ENCODE results near the gene IL16.
"Not testable (repeated sequence)": the region's sequence is repeated elsewhere in the genome, so short reads cannot be mapped to it uniquely, and the experiment has no call there.

Gene IL16

DNA sequence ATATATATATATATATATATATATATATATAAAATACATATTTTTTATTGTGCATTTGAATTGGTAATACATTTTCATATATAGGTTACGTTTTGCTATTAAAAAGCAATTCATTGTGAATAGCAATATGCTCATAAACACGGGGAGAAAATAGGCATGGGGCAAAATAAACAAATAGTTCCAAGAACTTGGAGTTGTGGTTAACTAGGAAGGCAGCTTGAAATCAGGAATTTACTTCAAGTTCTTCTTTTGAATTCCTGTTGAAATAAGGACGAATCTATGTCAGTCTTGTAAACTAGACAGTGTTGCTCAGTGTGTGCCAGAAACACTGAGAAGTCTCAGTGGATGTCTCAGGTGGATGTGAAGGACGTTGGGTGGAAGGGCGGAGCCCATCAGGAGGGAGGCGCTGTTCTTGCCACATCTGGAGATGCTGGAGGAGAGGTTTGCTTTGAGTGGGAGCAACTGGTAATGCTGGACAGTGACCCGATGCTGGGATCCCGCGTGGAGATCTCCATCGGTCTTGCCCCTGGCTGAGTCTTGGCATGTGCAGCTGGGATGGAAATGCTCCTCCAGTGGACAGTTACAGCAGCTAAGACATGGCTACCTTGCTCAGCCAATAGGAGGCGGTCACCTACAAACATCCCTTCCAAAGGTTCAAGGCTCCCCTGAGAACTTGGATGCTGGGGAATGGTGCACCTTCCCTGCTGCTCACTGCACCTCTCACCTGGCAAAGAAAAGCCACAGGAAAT lies 2.5 kb downstream of the IL16 start:
- DNase-seq (ENCODE audit: low read depth in 1 of 2, low spot score in 1 of 2): no peak

DNA sequence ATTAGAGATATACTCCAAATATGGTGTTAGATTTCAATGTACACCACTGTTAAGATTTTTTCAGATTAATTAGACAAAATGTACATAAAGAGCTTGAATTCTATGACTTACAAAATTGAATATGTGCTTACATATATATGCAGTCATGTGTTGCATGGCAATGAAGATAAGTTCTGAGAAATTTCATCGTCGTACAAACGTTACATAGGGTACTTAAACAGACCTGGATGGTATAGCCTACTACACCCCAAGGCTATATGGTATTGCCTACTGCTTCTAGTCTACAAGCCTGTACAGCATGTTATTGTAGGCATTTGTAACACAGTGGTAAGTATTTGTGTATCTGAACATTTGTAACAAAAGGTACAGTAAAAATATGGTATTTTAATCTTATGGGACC lies 9.3 kb downstream of the IL16 start:
- no peak for DNase-seq (ENCODE audit: low read depth in 1 of 2, low spot score in 1 of 2)

DNA sequence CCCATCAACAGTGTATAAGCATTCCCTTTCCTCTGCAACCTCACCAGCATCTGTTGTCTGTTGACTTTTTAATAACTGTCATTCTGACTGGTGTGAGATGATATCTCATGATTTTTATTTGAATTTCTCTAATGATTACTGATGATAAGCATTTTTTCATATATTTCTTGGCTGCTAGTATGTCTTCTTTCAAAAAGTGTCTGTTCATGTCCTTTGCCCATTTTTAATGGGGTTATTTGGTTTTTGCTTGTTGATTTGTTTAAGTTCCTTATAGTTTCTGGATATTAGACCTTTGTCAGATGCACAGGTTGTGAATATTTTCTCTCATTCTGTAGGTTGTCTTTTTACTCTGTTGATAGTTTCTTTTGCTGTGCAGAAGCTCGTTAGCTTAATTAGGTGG lies 11.3 kb downstream of the IL16 start:
- not testable (repeated sequence) for DNase-seq (ENCODE audit: low read depth in 1 of 2, low spot score in 1 of 2)

DNA sequence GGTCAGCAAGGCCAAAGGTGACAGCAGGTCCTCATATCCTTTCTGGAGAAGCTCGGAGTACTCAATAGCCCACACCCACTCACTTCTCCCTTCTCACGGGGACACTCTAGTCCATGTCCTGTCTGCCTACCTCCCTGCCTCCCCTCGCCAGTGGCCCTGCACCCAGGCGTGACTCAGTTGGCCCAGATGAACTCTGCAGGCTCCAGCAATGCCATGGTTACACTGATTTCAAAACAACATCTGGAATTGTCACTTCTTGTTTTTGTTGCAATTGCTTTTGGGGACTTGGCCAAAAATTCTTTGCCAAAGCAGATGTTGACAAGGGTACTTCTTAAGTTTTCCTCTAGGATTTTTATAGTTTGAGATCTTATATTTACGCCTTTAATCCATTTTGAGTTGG lies 13.0 kb downstream of the IL16 start:
- DNase-seq (ENCODE audit: low read depth in 1 of 2, low spot score in 1 of 2): no peak

DNA sequence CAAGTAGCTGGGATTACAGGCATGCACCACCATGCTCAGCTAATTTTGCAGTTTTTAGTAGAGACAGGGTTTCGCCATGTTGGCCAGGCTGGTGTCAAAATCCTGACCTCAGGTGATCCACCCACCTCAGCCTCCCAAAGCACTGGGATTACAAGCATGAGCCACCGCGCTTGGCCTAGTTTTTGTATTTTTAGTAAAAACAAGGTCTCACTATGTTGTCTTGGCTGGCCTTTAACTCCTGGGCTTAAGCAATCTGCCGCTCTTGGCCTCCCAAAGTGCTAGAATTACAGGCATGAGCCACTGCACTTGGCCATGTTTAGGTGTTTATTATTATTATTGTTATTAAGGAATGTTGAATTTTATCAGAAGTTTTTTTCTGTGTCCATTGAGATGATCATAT lies 14.7 kb downstream of the IL16 start:
- no peak for DNase-seq (ENCODE audit: low read depth in 1 of 2, low spot score in 1 of 2)

DNA sequence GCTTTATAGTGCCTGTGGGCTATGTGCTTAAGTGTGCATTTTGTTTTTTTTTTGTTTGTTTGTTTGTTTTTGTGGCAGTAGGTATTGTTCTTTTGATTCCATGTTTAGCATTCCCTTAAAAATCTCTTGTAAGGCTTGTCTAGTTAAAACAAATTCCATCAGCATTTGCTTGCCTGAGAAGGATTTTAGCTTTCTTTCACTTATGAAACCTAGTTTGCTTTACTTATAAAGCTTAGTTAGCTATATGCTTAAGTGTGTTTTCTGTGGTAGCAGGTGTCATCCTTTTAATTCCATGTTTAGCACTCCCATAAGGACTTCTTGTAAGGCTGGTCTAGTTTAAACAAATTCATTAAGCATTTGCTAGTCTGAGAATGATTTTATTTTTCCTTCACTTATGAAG lies 17.3 kb downstream of the IL16 start:
- DNase-seq (ENCODE audit: low read depth in 1 of 2, low spot score in 1 of 2): no peak

DNA sequence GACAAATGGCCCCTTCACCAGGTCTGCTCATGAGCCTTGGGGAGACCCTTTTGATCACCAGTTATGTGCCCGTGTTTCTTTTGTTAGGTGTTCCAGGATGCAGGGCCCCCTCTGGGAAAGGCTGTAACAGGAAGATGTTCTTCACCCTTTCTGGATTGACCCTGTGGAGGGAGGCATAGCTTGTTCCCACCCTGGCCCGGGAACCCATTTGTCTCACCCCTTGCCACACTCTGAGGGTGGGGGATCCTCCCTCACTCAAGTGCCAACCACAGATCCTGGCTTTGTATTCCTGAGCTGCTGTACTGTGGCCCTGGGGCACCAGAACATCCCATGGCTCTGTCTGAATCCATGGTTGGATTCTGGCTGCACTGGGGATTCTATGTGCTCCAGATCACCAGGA lies 18.9 kb downstream of the IL16 start:
- DNase-seq (ENCODE audit: low read depth in 1 of 2, low spot score in 1 of 2): no peak

DNA sequence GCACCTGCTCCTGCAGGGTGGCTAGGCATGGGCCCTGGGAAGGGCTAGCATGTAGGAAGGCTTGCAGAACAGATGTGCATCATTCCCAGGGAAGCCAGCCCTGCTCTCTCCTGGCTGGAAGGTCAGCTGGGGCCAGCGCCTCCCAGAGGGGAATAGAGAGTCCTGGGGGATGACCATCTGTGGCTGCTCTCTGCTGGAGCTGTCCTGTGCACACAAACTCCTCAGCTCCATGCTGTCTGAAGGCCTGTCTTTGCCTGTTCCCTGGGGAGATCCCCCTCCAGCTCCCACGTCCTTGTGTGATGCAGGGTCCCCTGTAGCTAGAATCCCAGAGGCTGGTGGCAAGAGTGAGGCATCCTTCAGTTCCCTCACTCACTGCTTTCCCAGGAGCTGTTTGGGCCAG lies 19.3 kb downstream of the IL16 start:
- no peak for DNase-seq (ENCODE audit: low read depth in 1 of 2, low spot score in 1 of 2)

DNA sequence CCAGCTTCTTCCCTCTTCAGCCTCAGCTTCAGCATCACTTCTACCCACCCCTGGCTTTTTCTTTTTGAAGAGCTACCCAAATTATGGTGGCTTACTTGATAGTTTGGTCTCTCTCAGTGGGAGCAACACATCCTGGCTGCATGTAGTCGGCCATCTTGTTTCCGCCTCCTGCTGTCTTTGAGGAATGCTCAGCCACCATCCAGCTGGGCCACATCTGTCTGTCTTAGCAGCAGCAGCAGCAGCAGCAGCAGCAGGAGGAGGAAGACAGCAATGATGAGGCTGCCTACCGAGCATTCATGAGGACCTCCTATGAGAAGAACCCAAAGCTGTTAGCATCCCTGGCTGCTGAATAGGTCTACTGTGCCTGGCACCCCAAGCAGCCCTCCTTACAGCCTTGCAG lies 19.7 kb downstream of the IL16 start:
- no peak for DNase-seq (ENCODE audit: low read depth in 1 of 2, low spot score in 1 of 2)

DNA sequence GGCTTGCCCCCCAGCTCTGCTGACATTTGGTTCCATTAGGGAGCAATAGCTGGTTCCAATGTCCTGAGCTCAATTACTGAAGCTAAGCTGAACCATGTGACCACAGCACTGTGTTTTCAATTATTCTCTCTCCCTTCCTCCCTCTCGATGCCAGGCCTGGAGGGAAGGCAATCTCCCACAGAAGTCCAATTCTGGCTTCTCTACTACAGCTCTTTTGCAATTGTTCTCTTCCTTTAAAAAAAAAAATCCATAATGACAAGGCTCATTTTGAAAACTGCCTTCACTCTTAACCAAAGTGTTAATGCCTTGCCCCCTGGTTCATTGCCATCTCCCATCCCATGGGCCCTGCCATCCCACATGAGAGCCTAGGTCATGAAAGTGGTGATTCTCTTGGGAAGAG lies 24.8 kb downstream of the IL16 start:
- no peak for DNase-seq (ENCODE audit: low read depth in 1 of 2, low spot score in 1 of 2)

DNA sequence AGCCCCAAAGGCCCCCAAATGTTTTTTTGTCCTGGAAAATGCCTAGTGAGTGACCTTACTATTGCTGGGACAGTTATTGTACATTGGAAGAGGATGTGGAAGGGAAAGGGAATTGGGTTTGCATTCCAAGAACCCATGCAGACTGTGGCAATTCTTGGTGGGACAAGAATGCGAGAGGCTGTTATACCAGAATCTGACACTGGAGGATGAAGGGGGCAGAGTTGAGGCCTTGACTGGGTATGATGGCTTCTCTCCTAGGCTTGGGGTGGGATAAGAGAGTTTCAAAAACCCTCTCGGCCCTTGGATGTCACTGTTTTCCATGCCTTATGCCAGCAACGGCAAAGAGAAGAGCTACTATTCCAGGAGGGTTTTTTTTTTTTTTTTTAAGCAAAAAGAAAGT lies 25.3 kb downstream of the IL16 start:
- DNase-seq (ENCODE audit: low read depth in 1 of 2, low spot score in 1 of 2): no peak

DNA sequence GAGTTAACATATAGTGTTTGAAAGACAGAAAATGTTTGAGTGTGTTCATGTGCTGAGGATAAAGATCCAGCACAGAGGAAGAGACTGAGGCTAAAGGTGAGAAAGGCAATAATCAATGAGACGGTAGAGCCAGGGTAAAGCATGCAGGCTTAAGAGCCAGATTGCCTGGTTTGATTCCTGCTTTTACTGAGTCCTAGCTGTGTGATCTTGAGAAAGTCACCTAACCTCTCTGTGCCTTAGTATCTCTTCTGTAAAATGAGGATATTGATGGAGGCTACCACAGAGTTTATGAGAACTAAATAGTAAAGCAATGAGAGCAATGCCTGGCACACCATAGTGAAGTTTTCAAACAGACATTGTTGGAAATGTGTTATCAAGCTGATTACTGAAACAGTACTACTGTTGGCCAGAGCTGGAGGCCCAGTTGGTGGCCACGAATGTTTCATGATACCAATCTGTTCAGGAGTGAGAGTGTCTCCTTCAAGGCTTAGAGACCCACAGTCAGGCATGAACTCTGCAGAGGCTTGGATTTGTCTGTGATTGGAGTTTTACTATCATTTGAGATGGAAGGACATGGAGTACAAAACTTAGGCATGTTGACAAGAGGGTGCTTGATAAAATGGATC lies 26.8 kb downstream of the IL16 start:
- DNase-seq (ENCODE audit: low read depth in 1 of 2, low spot score in 1 of 2): no peak

DNA sequence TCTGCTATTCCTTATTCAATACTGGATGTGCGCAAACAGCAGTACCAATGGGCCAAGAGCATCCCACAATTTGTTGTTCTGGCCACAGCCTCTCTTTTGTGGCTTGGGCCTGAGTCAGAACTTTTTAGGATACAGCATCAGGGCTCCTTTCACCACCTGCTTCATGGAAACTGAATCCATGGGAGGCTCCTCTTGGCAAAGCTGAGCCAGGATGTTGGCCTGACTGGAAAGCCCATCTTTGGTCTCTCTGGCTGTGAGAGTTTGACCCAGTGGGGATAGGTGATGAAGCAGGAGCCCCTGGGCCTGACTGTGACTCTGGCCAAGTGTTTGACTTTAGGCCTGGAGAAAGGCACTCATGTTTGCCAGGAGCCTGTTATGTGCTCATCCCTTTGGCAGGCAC lies 27.6 kb downstream of the IL16 start:
- no peak for DNase-seq (ENCODE audit: low read depth in 1 of 2, low spot score in 1 of 2)

DNA sequence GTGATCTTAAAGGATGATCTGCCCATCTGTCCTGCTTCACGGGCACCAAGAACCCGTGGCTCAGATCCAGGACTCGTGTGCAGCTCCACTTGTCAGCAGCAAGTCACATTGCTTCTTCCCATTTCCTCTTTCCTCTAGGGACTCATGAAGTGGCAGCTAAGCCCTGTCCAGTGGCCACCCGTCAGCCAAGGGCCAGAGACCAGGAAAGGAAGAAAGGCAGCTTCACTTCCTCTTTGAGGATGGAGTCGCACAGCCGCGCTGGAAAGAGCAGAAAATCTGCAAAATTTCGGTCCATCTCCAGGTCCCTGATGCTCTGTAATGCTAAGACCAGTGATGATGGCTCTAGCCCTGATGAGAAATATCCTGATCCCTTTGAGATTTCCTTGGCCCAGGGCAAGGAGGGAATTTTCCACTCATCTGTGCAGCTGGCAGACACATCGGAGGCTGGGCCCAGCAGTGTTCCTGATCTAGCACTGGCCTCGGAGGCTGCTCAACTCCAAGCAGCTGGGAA lies 28.5 kb downstream of the IL16 start:
- DNase-seq (ENCODE audit: low read depth in 1 of 2, low spot score in 1 of 2): no peak

DNA sequence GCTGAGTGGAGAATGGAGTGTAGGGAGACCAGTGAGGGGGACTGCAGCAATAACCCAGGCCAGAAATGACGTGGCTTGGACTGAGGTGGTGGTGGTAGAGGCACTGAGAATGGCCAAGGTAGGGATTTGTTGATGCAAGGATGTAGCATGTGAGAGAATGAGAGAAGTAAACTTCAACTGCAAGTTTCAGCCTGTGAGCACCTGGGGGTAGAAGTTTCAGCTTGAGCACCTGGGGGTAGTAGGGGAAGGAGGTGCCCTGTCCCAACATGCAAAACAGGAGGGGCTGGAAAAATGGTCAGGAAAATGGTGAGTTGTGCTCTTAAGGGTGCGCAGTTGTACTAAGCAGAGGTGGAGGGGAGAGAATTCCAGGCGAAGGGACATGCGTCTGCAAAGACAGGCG lies 31.0 kb downstream of the IL16 start:
- no peak for DNase-seq (ENCODE audit: low read depth in 1 of 2, low spot score in 1 of 2)

DNA sequence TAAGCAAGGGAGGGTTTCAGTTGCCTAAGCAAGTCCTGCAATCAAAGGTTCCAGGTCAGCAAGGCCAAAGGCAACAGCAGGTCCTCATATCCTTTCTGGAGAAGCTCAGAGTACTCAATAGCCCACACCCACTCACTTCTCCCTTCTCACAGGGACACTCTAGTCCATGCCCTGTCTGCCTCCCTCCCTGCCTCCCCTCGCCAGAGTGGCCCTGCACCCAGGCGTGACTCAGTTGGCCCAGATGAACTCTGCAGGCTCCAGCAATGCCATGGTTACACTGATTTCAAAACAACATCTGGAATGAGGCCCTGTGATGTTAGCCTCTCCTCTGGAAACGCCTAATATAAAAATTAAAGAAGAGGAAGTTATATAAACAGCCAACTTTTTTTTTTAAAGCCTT lies 32.9 kb downstream of the IL16 start:
- no peak for DNase-seq (ENCODE audit: low read depth in 1 of 2, low spot score in 1 of 2)

DNA sequence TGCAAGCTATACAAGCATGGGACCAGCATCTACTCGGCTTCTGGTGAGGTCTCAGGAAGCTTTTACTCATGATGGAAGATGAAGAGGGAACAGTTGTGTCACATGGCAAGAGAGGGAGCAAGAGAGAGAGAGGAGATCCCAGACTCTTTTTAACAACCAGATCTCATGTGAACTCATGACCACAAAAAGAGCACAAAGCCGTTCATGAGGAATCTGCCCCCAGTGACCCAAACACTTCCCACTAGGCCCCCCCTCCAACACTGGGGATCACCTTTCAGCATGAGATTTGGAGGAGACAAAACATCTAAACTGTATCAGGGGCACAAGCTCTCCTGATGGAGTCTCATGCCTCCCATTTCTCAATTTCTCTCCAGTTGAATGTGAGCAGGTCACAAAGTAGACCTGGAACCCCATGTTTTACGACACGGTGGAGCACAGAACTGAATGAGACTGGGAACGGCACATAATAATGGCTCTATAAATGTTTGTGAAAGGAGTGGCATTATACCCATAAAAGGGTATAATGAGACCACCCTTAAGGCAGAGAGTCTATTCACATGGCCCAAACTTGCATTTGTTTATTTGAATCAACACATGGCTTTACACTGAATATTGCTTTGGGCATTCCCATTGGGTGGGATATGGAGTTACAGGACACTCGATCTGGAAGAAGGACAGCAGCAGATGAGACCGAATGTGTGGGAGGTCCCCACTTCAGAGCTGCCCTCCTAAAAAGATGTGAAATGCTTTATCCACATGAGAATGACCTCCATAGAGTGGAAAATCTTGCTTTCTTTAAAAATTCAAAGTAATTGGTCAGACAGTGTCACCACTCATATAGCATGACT lies 38.8 kb downstream of the IL16 start:
- DNase-seq (ENCODE audit: low read depth in 1 of 2, low spot score in 1 of 2): no peak

DNA sequence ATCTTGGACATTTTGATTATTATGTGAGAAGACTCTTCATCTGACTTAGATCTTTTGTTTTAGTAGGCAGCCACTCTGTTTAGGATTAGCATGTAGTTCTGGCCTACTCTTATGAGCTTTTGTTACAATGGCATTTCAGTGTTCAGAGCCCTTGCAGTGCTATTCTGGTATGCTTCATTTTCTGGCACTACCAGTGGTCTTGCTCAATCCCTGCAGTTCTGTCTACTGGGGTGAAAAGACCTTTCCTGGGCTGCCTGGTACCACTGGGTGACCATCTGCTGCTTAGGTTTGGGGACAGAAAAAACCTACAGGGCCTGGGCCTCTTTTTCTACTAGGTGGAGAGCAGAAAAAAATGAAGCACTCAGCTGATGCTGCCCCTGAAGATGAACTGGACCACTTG lies 42.5 kb downstream of the IL16 start:
- no peak for DNase-seq (ENCODE audit: low read depth in 1 of 2, low spot score in 1 of 2)

DNA sequence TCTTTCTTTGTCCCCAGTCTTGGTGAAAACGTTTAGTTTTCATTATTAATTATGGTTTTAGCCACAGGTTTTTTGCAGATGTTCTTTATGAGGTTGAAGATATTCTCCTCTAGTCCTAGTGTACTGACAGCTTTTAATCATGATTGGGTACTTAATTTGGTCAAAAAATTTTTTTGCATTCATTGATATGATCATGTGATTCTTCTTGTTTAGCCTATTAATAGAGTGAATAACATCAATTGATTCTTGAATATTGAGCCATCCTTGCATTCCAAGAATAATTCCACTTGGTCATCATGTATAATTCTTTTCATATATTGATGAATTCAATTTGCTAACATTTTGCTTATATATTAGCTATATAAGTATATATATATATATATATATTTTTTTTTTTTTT lies 46.1 kb downstream of the IL16 start:
- no peak for DNase-seq (ENCODE audit: low read depth in 1 of 2, low spot score in 1 of 2)

DNA sequence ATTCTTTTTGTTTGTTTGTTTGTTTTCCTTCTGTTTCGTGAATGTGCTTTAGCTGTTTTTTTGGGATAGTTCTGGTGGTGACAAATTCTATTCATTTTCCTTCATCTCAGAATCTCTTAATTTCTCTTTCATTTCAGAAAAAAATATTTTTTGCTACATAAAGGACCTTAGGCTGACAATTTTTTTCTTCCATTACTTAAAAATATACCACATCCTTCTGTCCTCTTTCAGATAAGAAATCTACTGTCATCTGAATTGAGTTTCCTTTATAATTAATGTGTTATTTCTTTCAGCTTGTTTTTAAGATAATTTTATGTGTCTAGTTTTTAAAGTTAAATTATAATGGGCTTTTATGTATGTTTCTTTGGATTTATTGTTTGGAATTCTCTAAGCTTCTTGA lies 47.6 kb downstream of the IL16 start:
- no peak for DNase-seq (ENCODE audit: low read depth in 1 of 2, low spot score in 1 of 2)

DNA sequence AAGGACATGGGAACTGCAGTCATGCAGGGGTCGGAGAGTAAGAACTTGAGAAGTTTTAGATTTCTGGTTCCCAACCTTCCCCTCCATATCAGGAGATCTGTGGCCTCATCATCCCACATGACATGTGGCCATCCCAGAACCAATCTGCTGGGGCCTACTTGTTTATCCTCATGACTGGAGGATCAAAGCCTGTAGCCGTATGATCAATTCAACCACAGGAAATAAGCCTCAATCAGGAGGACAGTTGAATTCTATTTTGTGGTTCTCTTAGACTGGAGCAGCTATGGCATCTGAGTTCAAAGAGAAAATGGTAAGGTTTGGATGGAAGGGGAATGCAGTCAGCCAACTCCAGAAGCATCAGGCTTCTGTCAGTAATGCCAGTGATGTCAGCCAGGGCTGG lies 57.2 kb downstream of the IL16 start:
- no peak for DNase-seq (ENCODE audit: low read depth in 1 of 2, low spot score in 1 of 2)

DNA sequence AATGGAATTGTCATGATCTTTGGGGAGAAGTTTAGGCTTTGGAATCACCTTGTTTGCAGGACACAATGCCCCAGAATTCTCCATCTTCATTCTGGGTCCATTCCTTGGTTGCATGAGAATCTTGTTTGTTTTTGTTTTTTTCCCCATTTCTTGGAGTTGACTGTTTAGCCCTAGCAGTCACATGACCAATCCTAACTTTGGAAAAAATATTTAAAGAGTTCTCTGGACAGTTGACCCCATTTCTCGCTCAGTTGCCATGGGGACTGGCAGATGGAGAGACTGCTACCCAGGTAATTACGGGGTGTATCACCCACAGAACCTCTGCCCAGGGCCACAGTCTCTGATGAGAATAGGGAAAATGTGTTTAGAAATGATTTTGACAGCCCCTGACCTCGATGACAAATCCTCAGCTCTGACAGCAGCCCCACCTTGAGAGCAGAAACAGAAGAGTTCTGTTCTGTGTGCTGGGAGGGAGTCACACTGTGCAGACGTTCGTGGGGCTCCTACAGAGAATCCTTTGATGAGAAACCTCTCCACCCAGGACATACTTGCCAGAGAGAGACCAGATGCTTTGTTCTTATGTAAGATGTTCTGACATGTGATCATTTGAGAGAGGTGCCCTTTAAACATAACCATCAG lies 57.7 kb downstream of the IL16 start:
- no peak for DNase-seq (ENCODE audit: low read depth in 1 of 2, low spot score in 1 of 2)
